ENCODE data around the gene LRCH2.
"Not testable (repeated sequence)": the region's sequence is repeated elsewhere in the genome, so short reads cannot be mapped to it uniquely, and the experiment has no call there.

The LRCH2 gene

GRCh38 chrX:115226929-115227328 lies 7.0 kb downstream of the LRCH2 start:
- Histone ChIP-seq H2AK5ac (ENCODE audit: low read length, severe bottlenecking) (no peak overlapping the region), H3K4me1 (ENCODE audit: control insufficient read depth, insufficient read depth, low read depth, low read length) (no peaks in the 10 kb centered on the region), H3K79me1 (replicated peaks; ENCODE audit: low read length, poor library complexity, severe bottlenecking) (peaks cover 2% of the 10 kb centered on the region), H2BK120ac (ENCODE audit: low read depth, low read length) (no peak overlapping the region), H4K8ac (ENCODE audit: low read length) (no peak overlapping the region), H3K14ac (ENCODE audit: low read length in 2 of 2) (no peak overlapping the region), H3K36me3 (ENCODE audit: control insufficient read depth in 1 of 2, insufficient read depth in 2 of 2, low read depth in 1 of 2, low read length in 2 of 2) (no peaks in the 10 kb centered on the region), H4K91ac (ENCODE audit: low read length) (no peak overlapping the region), H3K9me3 (ENCODE audit: control insufficient read depth, low read length) (no peaks in the 10 kb centered on the region), H2BK12ac (ENCODE audit: low read length in 2 of 2) (no peak overlapping the region), H3K9ac (ENCODE audit: low read length) (no peak overlapping the region), H2BK15ac (ENCODE audit: low read depth, poor library complexity, severe bottlenecking) (no peak overlapping the region), H2AFZ (ENCODE audit: low read depth, low read length) (no peak overlapping the region), H3K23ac (ENCODE audit: low read length in 2 of 2) (no peak overlapping the region), H3K27ac (ENCODE audit: low read length, poor library complexity, severe bottlenecking) (no peak overlapping the region), H3K4ac (ENCODE audit: low read depth in 1 of 2, low read length in 2 of 2) (no peak overlapping the region), H3K4me2 (ENCODE audit: low read length, poor library complexity, severe bottlenecking) (no peak overlapping the region), H2BK5ac (ENCODE audit: low read depth, low read length, poor library complexity, severe bottlenecking) (no peak overlapping the region), H3K4me3 (ENCODE audit: insufficient read depth in 1 of 2, low read depth in 1 of 2, low read length in 2 of 2) (no peak overlapping the region), H3K27me3 (ENCODE audit: control insufficient read depth in 1 of 2, insufficient read depth in 1 of 2, low read length in 2 of 2) (peaks cover 0 to 21% of the 10 kb centered on the region in 2 experiments), H3K18ac (ENCODE audit: low read depth in 1 of 2, low read length in 2 of 2) (no peak overlapping the region)
- 85% methylated on average over 1 of the region's 1 CpG for WGBS
- DNase-seq: peak; percentile 29

- H4K91ac ChIP-seq (ENCODE audit: low read length); H3K79me1 ChIP-seq (replicated peaks; ENCODE audit: low read length, poor library complexity, severe bottlenecking); H3K4ac ChIP-seq (ENCODE audit: low read depth in 1 of 2, low read length in 2 of 2); H3K9me3 ChIP-seq (ENCODE audit: control insufficient read depth, low read length); H3K18ac ChIP-seq (ENCODE audit: low read depth in 1 of 2, low read length in 2 of 2); H3K4me3 ChIP-seq (ENCODE audit: insufficient read depth in 1 of 2, low read depth in 1 of 2, low read length in 2 of 2); H3K14ac ChIP-seq (ENCODE audit: low read length in 2 of 2); H3K27ac ChIP-seq (ENCODE audit: low read length, poor library complexity, severe bottlenecking); DNase-seq; H3K4me2 ChIP-seq (ENCODE audit: low read length, poor library complexity, severe bottlenecking); H2BK120ac ChIP-seq (ENCODE audit: low read depth, low read length); H2AFZ ChIP-seq (ENCODE audit: low read depth, low read length); H3K4me1 ChIP-seq (ENCODE audit: control insufficient read depth, insufficient read depth, low read depth, low read length); H3K23ac ChIP-seq (ENCODE audit: low read length in 2 of 2); H2BK15ac ChIP-seq (ENCODE audit: low read depth, poor library complexity, severe bottlenecking); H2BK12ac ChIP-seq (ENCODE audit: low read length in 2 of 2); H3K36me3 ChIP-seq (ENCODE audit: control insufficient read depth in 1 of 2, insufficient read depth in 2 of 2, low read depth in 1 of 2, low read length in 2 of 2); H2AK5ac ChIP-seq (ENCODE audit: low read length, severe bottlenecking); H4K8ac ChIP-seq (ENCODE audit: low read length); H2BK5ac ChIP-seq (ENCODE audit: low read depth, low read length, poor library complexity, severe bottlenecking); H3K9ac ChIP-seq (ENCODE audit: low read length): not testable (repeated sequence)
- WGBS: no CpG with 5 or more reads among the region's 4 CpGs
- peaks cover 0 to 11% of the 10 kb centered on the region in 2 experiments for H3K27me3 ChIP-seq (ENCODE audit: control insufficient read depth in 1 of 2, insufficient read depth in 1 of 2, low read length in 2 of 2)
Observed at GRCh38 chrX:115217346-115217745, 16.6 kb downstream of the LRCH2 start.

GRCh38 chrX:115214605-115215004 lies 19.3 kb downstream of the LRCH2 start:
- Histone ChIP-seq H2AK5ac (ENCODE audit: low read length, severe bottlenecking) (no peak overlapping the region), H2BK5ac (ENCODE audit: low read depth, low read length, poor library complexity, severe bottlenecking) (no peak overlapping the region), H3K4me3 (ENCODE audit: insufficient read depth in 1 of 2, low read depth in 1 of 2, low read length in 2 of 2) (no peak overlapping the region), H4K8ac (ENCODE audit: low read length) (no peak overlapping the region), H2AFZ (ENCODE audit: low read depth, low read length) (no peak overlapping the region), H3K4ac (ENCODE audit: low read depth in 1 of 2, low read length in 2 of 2) (no peak overlapping the region), H3K14ac (ENCODE audit: low read length in 2 of 2) (no peak overlapping the region), H2BK15ac (ENCODE audit: low read depth, poor library complexity, severe bottlenecking) (no peak overlapping the region), H4K91ac (ENCODE audit: low read length) (no peak overlapping the region), H3K18ac (ENCODE audit: low read depth in 1 of 2, low read length in 2 of 2) (no peak overlapping the region), H3K4me1 (ENCODE audit: control insufficient read depth, insufficient read depth, low read depth, low read length) (no peaks in the 10 kb centered on the region), H3K27ac (ENCODE audit: low read length, poor library complexity, severe bottlenecking) (no peak overlapping the region), H3K9me3 (ENCODE audit: control insufficient read depth, low read length) (no peaks in the 10 kb centered on the region), H3K36me3 (ENCODE audit: control insufficient read depth in 1 of 2, insufficient read depth in 2 of 2, low read depth in 1 of 2, low read length in 2 of 2) (no peaks in the 10 kb centered on the region), H3K23ac (ENCODE audit: low read length in 2 of 2) (no peak overlapping the region), H2BK12ac (ENCODE audit: low read length in 2 of 2) (no peak overlapping the region), H3K27me3 (ENCODE audit: control insufficient read depth in 1 of 2, insufficient read depth in 1 of 2, low read length in 2 of 2) (peaks cover 0 to 10% of the 10 kb centered on the region in 2 experiments), H3K4me2 (ENCODE audit: low read length, poor library complexity, severe bottlenecking) (no peak overlapping the region), H3K9ac (ENCODE audit: low read length) (no peak overlapping the region), H3K79me1 (replicated peaks; ENCODE audit: low read length, poor library complexity, severe bottlenecking) (peaks cover 4% of the 10 kb centered on the region), H2BK120ac (ENCODE audit: low read depth, low read length) (no peak overlapping the region)
- DNase-seq: no peak
- WGBS: 76% methylated on average over 3 of the region's 3 CpGs

- Histone ChIP-seq H3K9me3 (ENCODE audit: control insufficient read depth, low read length) (no peaks in the 10 kb centered on the region), H2AK5ac (ENCODE audit: low read length, severe bottlenecking) (no peak overlapping the region), H3K36me3 (ENCODE audit: control insufficient read depth in 1 of 2, insufficient read depth in 2 of 2, low read depth in 1 of 2, low read length in 2 of 2) (no peaks in the 10 kb centered on the region), H3K4me3 (ENCODE audit: insufficient read depth in 1 of 2, low read depth in 1 of 2, low read length in 2 of 2) (no peak overlapping the region), H2BK120ac (ENCODE audit: low read depth, low read length) (no peak overlapping the region), H3K14ac (ENCODE audit: low read length in 2 of 2) (no peak overlapping the region), H3K27ac (ENCODE audit: low read length, poor library complexity, severe bottlenecking) (no peak overlapping the region), H3K79me1 (replicated peaks; ENCODE audit: low read length, poor library complexity, severe bottlenecking) (peaks cover 2% of the 10 kb centered on the region), H3K9ac (ENCODE audit: low read length) (no peak overlapping the region), H3K4ac (ENCODE audit: low read depth in 1 of 2, low read length in 2 of 2) (no peak overlapping the region), H3K27me3 (ENCODE audit: control insufficient read depth in 1 of 2, insufficient read depth in 1 of 2, low read length in 2 of 2) (peaks cover 0 to 7% of the 10 kb centered on the region in 2 experiments), H3K4me2 (ENCODE audit: low read length, poor library complexity, severe bottlenecking) (no peak overlapping the region), H4K91ac (ENCODE audit: low read length) (no peak overlapping the region), H3K18ac (ENCODE audit: low read depth in 1 of 2, low read length in 2 of 2) (no peak overlapping the region), H2BK5ac (ENCODE audit: low read depth, low read length, poor library complexity, severe bottlenecking) (no peak overlapping the region), H2AFZ (ENCODE audit: low read depth, low read length) (no peak overlapping the region), H4K8ac (ENCODE audit: low read length) (no peak overlapping the region), H2BK15ac (ENCODE audit: low read depth, poor library complexity, severe bottlenecking) (no peak overlapping the region), H2BK12ac (ENCODE audit: low read length in 2 of 2) (no peak overlapping the region), H3K23ac (ENCODE audit: low read length in 2 of 2) (no peak overlapping the region), H3K4me1 (ENCODE audit: control insufficient read depth, insufficient read depth, low read depth, low read length) (no peaks in the 10 kb centered on the region)
- DNase-seq: no peak
- WGBS: 100% methylated on average over 1 of the region's 1 CpG
Observed at GRCh38 chrX:115214151-115214550, 19.7 kb downstream of the LRCH2 start.
